Caco-2 (cell line): ENCODE measurements around the gene CCNB2. TPM values are rescaled to one million over a fixed set of nuclear protein-coding genes. Genes with fewer than 3 reads are reported as not detected.

Experiments used
- Bru-seq: library from RNA; stranded (reverse); fragments of 400-500 nt; gene quantifications from one replicate; lab custom pipeline; 2021; lab: Mats Ljungman, UMichigan
- BruChase-seq, 2 experiments: library from RNA; stranded (reverse); fragments of 400-500 nt; gene quantifications; one replicate each; lab custom pipeline; 2021; lab: Mats Ljungman, UMichigan
- BruUV-seq: library from RNA; stranded (reverse); fragments of 400-500 nt; replicated peaks from 2 replicates; lab custom pipeline; 2021; lab: Mats Ljungman, UMichigan
- CTCF ChIA-PET: fragments of 300-600 bp; sonication (Branson Sonifier 250); formaldehyde crosslinking; loops from one replicate; lab custom pipeline; 2022; ENCODE audit warnings: antibody characterized with exemption; lab: Charles Lee
- POLR2A ChIA-PET: fragments of 300-600 bp; sonication (Branson Sonifier 250); formaldehyde crosslinking; loops from one replicate; lab custom pipeline; 2022; ENCODE audit warnings: antibody characterized with exemption; lab: Charles Lee
- DNase-seq, 2 experiments: peaks; one replicate each; pipeline versions ENCODE4 v3.0.0 to v3.0.0-alpha.2; 2020 to 2022
- H3K27me3 ChIP-seq: replicated peaks from 2 replicates; pipeline ENCODE4 v1.6.0; 2011; ENCODE audit warnings: low read length; ENCODE audit not compliant: control insufficient read depth, insufficient read depth
- H3K36me3 ChIP-seq: 2 replicates; pipeline ENCODE4 v1.5.1; 2011; ENCODE audit warnings: low read length; ENCODE audit not compliant: control insufficient read depth, insufficient read depth
- H3K4me1 ChIP-seq: fragments of 250-450 bp; sonication (Bioruptor Pico); 2 replicates; pipeline ENCODE4 v1.5.1; 2020; ENCODE audit warnings: mild to moderate bottlenecking
- H3K4me3 ChIP-seq: 2 replicates; pipeline ENCODE4 v1.5.1; 2011; ENCODE audit warnings: low read depth, mild to moderate bottlenecking, control low read depth, low read length
- H3K9me3 ChIP-seq: fragments of 250-450 bp; sonication (Bioruptor Pico); 2 replicates; pipeline ENCODE4 v1.5.1; 2020; ENCODE audit warnings: mild to moderate bottlenecking, moderate library complexity
- H3K27ac Mint-ChIP-seq: one replicate; pipeline ENCODE4 v1.8.0; 2022; ENCODE audit warnings: mixed read lengths; ENCODE audit not compliant: unreplicated experiment
- H3K27me3 Mint-ChIP-seq: one replicate; pipeline ENCODE4 v1.8.0; 2022; ENCODE audit warnings: mixed read lengths; ENCODE audit not compliant: insufficient read depth, unreplicated experiment
- H3K36me3 Mint-ChIP-seq: one replicate; pipeline ENCODE4 v1.8.0; 2022; ENCODE audit warnings: mild to moderate bottlenecking, mixed read lengths; ENCODE audit not compliant: insufficient read depth, unreplicated experiment
- H3K4me1 Mint-ChIP-seq: one replicate; pipeline ENCODE4 v1.8.0; 2022; ENCODE audit warnings: low read depth, mixed read lengths; ENCODE audit not compliant: unreplicated experiment
- H3K4me3 Mint-ChIP-seq: one replicate; pipeline ENCODE4 v1.8.0; 2022; ENCODE audit warnings: mild to moderate bottlenecking, moderate library complexity, mixed read lengths; ENCODE audit not compliant: unreplicated experiment
- H3K9me3 Mint-ChIP-seq: one replicate; pipeline ENCODE4 v1.8.0; 2022; ENCODE audit warnings: mixed read lengths; ENCODE audit not compliant: unreplicated experiment
- CTCF ChIP-seq, 2 experiments: fragments of 200-600 bp in 1 of 2; IDR thresholded peaks; 1 replicate in 1 of 2; 2 replicates in 1 of 2; pipeline versions ENCODE4 v1.5.1 to v1.8.0; 2011 to 2022; ENCODE audit warnings: antibody characterized with exemption in 1 of 2, control low read depth in 1 of 2, inconsistent platforms in 1 of 2, low read depth in 1 of 2, low read length in 1 of 2, mild to moderate bottlenecking in 1 of 2, moderate library complexity in 1 of 2; ENCODE audit not compliant: insufficient read depth in 1 of 2, severe bottlenecking in 1 of 2, unreplicated experiment in 1 of 2
- intact Hi-C: fragments of 100-400 bp; cut with micrococcal nuclease; formaldehyde crosslinking; loops from one replicate; pipeline ENCODE4 v1.10.0; 2022; ENCODE audit not compliant: unreplicated experiment
- long read RNA-seq: library from polyadenylated mRNA; stranded (forward); transcript quantifications from one replicate; pipeline ENCODE4 v2.0.0, GENCODE V29; 2022
- total RNA-seq: library from RNA; stranded (reverse); gene quantifications from 2 replicates; pipeline ENCODE4 v1.2.3, GENCODE V29; 2022

CCNB2 gene
- 90.1 and 92.0 TPM in 2 replicates for total RNA-seq
- Bru-seq, nascent RNA, result percentile 83 among the genes with signal in this experiment
- percentile 77 among the genes with signal in this experiment for BruChase-seq, experiment 1, labeled RNA remaining after a 2-hour chase
- percentile 87 among the genes with signal in this experiment for BruChase-seq, experiment 2, labeled RNA remaining after a 6-hour chase
- long read RNA-seq, transcript CCNB2-201 (9 exons, 1,556 nt), result major isoform, 132 of 137 reads
- long read RNA-seq, partial matches to known transcripts, result 2 of 137 reads
- long read RNA-seq, other reads (novel, unspliced or antisense), result 3 of 137 reads

GRCh38 chr15:59104912-59105732 lies at the start of gene CCNB2:
TSS of gene CCNB2 (plus strand) at chr15:59105146. CDS start at chr15:59105269, 123 bp downstream.
- peak within 1 kb of the TSS; percentile 94 for H3K4me3 ChIP-seq
- Mint-ChIP-seq H3K27me3 (no peaks in the 10 kb centered on the region), H3K4me1 (peaks cover 6% of the 10 kb centered on the region), H3K9me3 (no peaks in the 10 kb centered on the region), H3K27ac (peak within 1 kb of the TSS; percentile 100), H3K36me3 (peaks cover 45% of the 10 kb centered on the region), H3K4me3 (peak within 1 kb of the TSS; percentile 99)
- peak; percentile 89 to 91 for DNase-seq
- ChIA-PET POLR2A (interaction anchor here (0.6 kb wide), 1 partner anchor 449 kb away, joined by 7 read pairs; no protein-coding TSS in a partner anchor), CTCF (interaction anchor here (1.0 to 1.3 kb wide), 2 partner anchors 33 to 424 kb away, joined by 4 read pairs; no protein-coding TSS in a partner anchor)
- TF ChIP-seq CTCF (IDR thresholded peaks at IDR 0.05; ENCODE audit: insufficient read depth in 1 of 2, low read depth in 1 of 2, low read length in 1 of 2, severe bottlenecking in 1 of 2, unreplicated experiment in 1 of 2), result no peak
- peaks cover 3% of the 10 kb centered on the region; the same call in 1 of the 2 replicates for H3K36me3 ChIP-seq
- intact Hi-C loops, result loop anchor here (2.0 kb wide), 1 partner anchor 124 kb away; no protein-coding TSS in a partner anchor
- no peaks in the 10 kb centered on the region for H3K4me1 ChIP-seq
- no peaks in the 10 kb centered on the region for H3K9me3 ChIP-seq
- H3K27me3 ChIP-seq, result no peaks in the 10 kb centered on the region
- BruUV-seq, result no TSS peak

GRCh38 chr15:59059076-59059597 lies 45.8 kb upstream of the CCNB2 start:
- no peaks in the 10 kb centered on the region for H3K27me3 ChIP-seq
- H3K9me3 ChIP-seq, result no peaks in the 10 kb centered on the region
- intact Hi-C loops, result no loop called here
- no TSS peak for BruUV-seq
- H3K4me3 ChIP-seq, result no peak overlapping the region
- H3K27me3 Mint-ChIP-seq, result no peaks in the 10 kb centered on the region
- no peaks in the 10 kb centered on the region; the same call in 1 of the 2 replicates for H3K36me3 ChIP-seq
- H3K4me1 Mint-ChIP-seq, result no peaks in the 10 kb centered on the region
- no peak for DNase-seq
- no peak overlapping the region for H3K4me3 Mint-ChIP-seq
- ChIA-PET CTCF (no interaction called here), POLR2A (no interaction called here)
- no peaks in the 10 kb centered on the region for H3K4me1 ChIP-seq
- no peaks in the 10 kb centered on the region for H3K9me3 Mint-ChIP-seq
- no peak overlapping the region for H3K27ac Mint-ChIP-seq
- TF ChIP-seq CTCF (IDR thresholded peaks at IDR 0.05; ENCODE audit: insufficient read depth in 1 of 2, low read depth in 1 of 2, low read length in 1 of 2, severe bottlenecking in 1 of 2, unreplicated experiment in 1 of 2), result no peak
- H3K36me3 Mint-ChIP-seq, result peaks cover 49% of the 10 kb centered on the region

- Mint-ChIP-seq H3K36me3 (peaks cover 61% of the 10 kb centered on the region), H3K4me3 (no peak overlapping the region), H3K27ac (no peak overlapping the region), H3K27me3 (no peaks in the 10 kb centered on the region), H3K9me3 (no peaks in the 10 kb centered on the region), H3K4me1 (no peaks in the 10 kb centered on the region)
- no peaks in the 10 kb centered on the region for H3K4me1 ChIP-seq
- H3K9me3 ChIP-seq, result no peaks in the 10 kb centered on the region
- H3K36me3 ChIP-seq, result no peaks in the 10 kb centered on the region; the same call in 1 of the 2 replicates
- CTCF ChIA-PET, result no interaction called here
- TF ChIP-seq CTCF (IDR thresholded peaks at IDR 0.05; ENCODE audit: insufficient read depth in 1 of 2, low read depth in 1 of 2, low read length in 1 of 2, severe bottlenecking in 1 of 2, unreplicated experiment in 1 of 2), result no peak
- no TSS peak for BruUV-seq
- intact Hi-C loops, result no loop called here
- H3K27me3 ChIP-seq, result no peaks in the 10 kb centered on the region
- H3K4me3 ChIP-seq, result no peak overlapping the region
- POLR2A ChIA-PET, result interaction anchor here (0.6 kb wide), 1 partner anchor 589 kb away, joined by 6 read pairs; no protein-coding TSS in a partner anchor
- no peak for DNase-seq
Observed at GRCh38 chr15:59060348-59060747, 44.6 kb upstream of the CCNB2 start.
